ENCODE data around the gene AP5S1. TPM values are rescaled to one million over a fixed set of nuclear protein-coding genes. Genes with fewer than 3 reads are reported as not detected.
A peak's percentile ranks its signal among the peaks of the same experiment; 100 is the strongest.

The AP5S1 gene
- total and polyA plus RNA-seq, 9 of the 15 experiments (the other 6 are each of a cell fraction or from before 2014, with no cell fraction given) = 2.6 to 8.8 (median 4.4) TPM

- TF ChIP-seq ETS1 (conservative IDR thresholded peaks at IDR 0.05; ENCODE audit: control insufficient read depth, low read depth, low read length) = peak; percentile 72; the same call in 1 of the 2 replicates
- TF ChIP-seq DEAF1 (CRISPR knock-in tag; IDR thresholded peaks at IDR 0.05) = peak; percentile 84
- TF ChIP-seq SMAD4 (CRISPR knock-in tag; conservative IDR thresholded peaks at IDR 0.05) = peak; percentile 92
- TF ChIP-seq, protein P1, sequence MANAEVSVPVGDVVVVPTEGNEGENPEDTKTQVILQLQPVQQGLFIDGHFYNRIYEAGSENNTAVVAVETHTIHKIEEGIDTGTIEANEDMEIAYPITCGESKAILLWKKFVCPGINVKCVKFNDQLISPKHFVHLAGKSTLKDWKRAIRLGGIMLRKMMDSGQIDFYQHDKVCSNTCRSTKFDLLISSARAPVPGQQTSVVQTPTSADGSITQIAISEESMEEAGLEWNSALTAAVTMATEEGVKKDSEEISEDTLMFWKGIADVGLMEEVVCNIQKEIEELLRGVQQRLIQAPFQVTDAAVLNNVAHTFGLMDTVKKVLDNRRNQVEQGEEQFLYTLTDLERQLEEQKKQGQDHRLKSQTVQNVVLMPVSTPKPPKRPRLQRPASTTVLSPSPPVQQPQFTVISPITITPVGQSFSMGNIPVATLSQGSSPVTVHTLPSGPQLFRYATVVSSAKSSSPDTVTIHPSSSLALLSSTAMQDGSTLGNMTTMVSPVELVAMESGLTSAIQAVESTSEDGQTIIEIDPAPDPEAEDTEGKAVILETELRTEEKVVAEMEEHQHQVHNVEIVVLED (CRISPR knock-in tag; IDR thresholded peaks at IDR 0.05) = peak; percentile 77
- TF ChIP-seq, protein P2, sequence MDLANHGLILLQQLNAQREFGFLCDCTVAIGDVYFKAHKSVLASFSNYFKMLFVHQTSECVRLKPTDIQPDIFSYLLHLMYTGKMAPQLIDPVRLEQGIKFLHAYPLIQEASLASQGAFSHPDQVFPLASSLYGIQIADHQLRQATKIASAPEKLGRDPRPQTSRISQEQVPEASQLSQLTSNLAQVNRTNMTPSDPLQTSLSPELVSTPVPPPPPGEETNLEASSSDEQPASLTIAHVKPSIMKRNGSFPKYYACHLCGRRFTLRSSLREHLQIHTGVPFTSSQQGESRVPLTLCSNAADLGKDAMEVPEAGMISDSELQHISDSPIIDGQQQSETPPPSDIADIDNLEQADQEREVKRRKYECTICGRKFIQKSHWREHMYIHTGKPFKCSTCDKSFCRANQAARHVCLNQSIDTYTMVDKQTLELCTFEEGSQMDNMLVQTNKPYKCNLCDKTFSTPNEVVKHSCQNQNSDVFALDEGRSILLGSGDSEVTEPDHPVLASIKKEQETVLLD (IDR thresholded peaks at IDR 0.05) = 0 out of 2 replicates have a peak, but pooled peaks have one; percentile 41
- peak; percentile 28 for TF ChIP-seq POLR2AphosphoS5 (IDR thresholded peaks at IDR 0.05; ENCODE audit: control insufficient read depth, insufficient read depth, low read depth, low read length)
- no peak for TF ChIP-seq CBX1 (IDR thresholded peaks at IDR 0.05; ENCODE audit: low read depth)
- peak; percentile 88 for TF ChIP-seq RB1 (IDR thresholded peaks at IDR 0.05; ENCODE audit: low read depth)
- TF ChIP-seq, protein P3, sequence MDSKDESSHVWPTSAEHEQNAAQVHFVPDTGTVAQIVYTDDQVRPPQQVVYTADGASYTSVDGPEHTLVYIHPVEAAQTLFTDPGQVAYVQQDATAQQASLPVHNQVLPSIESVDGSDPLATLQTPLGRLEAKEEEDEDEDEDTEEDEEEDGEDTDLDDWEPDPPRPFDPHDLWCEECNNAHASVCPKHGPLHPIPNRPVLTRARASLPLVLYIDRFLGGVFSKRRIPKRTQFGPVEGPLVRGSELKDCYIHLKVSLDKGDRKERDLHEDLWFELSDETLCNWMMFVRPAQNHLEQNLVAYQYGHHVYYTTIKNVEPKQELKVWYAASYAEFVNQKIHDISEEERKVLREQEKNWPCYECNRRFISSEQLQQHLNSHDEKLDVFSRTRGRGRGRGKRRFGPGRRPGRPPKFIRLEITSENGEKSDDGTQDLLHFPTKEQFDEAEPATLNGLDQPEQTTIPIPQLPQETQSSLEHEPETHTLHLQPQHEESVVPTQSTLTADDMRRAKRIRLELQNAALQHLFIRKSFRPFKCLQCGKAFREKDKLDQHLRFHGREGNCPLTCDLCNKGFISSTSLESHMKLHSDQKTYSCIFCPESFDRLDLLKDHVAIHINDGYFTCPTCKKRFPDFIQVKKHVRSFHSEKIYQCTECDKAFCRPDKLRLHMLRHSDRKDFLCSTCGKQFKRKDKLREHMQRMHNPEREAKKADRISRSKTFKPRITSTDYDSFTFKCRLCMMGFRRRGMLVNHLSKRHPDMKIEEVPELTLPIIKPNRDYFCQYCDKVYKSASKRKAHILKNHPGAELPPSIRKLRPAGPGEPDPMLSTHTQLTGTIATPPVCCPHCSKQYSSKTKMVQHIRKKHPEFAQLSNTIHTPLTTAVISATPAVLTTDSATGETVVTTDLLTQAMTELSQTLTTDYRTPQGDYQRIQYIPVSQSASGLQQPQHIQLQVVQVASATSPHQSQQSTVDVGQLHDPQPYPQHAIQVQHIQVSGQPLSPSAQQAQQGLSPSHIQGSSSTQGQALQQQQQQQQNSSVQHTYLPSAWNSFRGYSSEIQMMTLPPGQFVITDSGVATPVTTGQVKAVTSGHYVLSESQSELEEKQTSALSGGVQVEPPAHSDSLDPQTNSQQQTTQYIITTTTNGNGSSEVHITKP (IDR thresholded peaks at IDR 0.05; ENCODE audit: partially characterized antibody) = peak; percentile 71
- peak; percentile 61; the same call in 1 of the 2 replicates for TF ChIP-seq ZNF592 (IDR thresholded peaks at IDR 0.05)
- peak; percentile 99 for TF ChIP-seq ZFX (CRISPR knock-in tag; IDR thresholded peaks at IDR 0.05)
These were observed at the start of gene AP5S1 (continued) for GRCh38 chr20:3820048-3820900.

Data from K562 (cell line).